SK-N-SH (cell line): ENCODE measurements around the gene MPV17L2. TPM values are rescaled to one million over a fixed set of nuclear protein-coding genes. Genes with fewer than 3 reads are reported as not detected.

Source experiments
- CTCF ChIA-PET: fragments of 300-600, 350-600 bp; formaldehyde crosslinking; extraction: SDS; loops from one replicate; lab custom pipeline; 2021; lab: Yijun Ruan, JAX
- POLR2A ChIA-PET: fragments of 350-600 bp; sonication (Branson Sonifier 250); formaldehyde crosslinking; extraction: SDS; loops from one replicate; lab custom pipeline; 2020; ENCODE audit warnings: antibody characterized with exemption, inconsistent platforms; lab: Yijun Ruan, JAX
- DNase-seq: peaks from one replicate; pipeline ENCODE4 v3.0.0; 2012
- H2AFZ ChIP-seq: fragments of 200-600 bp; sonication (generic); 2 replicates; pipeline ENCODE4 v1.8.1; 2016; ENCODE audit warnings: antibody characterized with exemption, mild to moderate bottlenecking, low read depth
- H3F3A ChIP-seq: fragments of 200-600 bp; sonication (generic); replicated peaks from 2 replicates; pipeline ENCODE3; 2016; ENCODE audit warnings: antibody characterized with exemption, mild to moderate bottlenecking; ENCODE audit not compliant: insufficient read depth
- H3K27ac ChIP-seq, 2 experiments: fragments of 200-500 bp in 1 of 2; fragments of 200-600 bp in 1 of 2; sonication (Bioruptor generic) in 1 of 2; sonication (generic), shearing (Covaris generic) in 1 of 2; 2 replicates each; pipeline versions ENCODE4 v1.5.1 to v1.6.1; 2014 to 2016; ENCODE audit warnings: low read depth in 2 of 2, inconsistent platforms in 1 of 2, low read length in 1 of 2, mild to moderate bottlenecking in 1 of 2, mixed read lengths in 1 of 2
- H3K27me3 ChIP-seq: fragments of 200-600 bp; sonication (generic), shearing (Covaris generic); 2 replicates; pipeline ENCODE4 v1.6.1; 2016; ENCODE audit warnings: mixed run types; ENCODE audit not compliant: insufficient read depth
- H3K36me3 ChIP-seq, 2 experiments: fragments of 200-500 bp in 1 of 2; fragments of 200-600 bp in 1 of 2; sonication (Bioruptor generic) in 1 of 2; sonication (generic) in 1 of 2; replicated peaks in 1 of 2; 2 replicates each; pipeline versions ENCODE3 to v1.5.1; 2014 to 2016; ENCODE audit warnings: low read length in 1 of 2, mild to moderate bottlenecking in 1 of 2; ENCODE audit not compliant: insufficient read depth in 2 of 2, control insufficient read depth in 1 of 2
- H3K4me1 ChIP-seq, 2 experiments: fragments of 200-500 bp in 1 of 2; fragments of 200-600 bp in 1 of 2; sonication (Bioruptor generic) in 1 of 2; sonication (generic), shearing (Covaris generic) in 1 of 2; 2 replicates each; pipeline versions ENCODE4 v1.5.1 to v1.6.1; 2014 to 2016; ENCODE audit warnings: low read depth in 1 of 2, low read length in 1 of 2, mixed run types in 1 of 2; ENCODE audit not compliant: insufficient read depth in 2 of 2, control insufficient read depth in 1 of 2
- H3K4me2 ChIP-seq: fragments of 200-600 bp; sonication (generic), shearing (Covaris generic); 2 replicates; pipeline ENCODE4 v1.6.1; 2017; ENCODE audit warnings: mixed run types
- H3K4me3 ChIP-seq, 2 experiments: fragments of 200-500 bp in 1 of 2; fragments of 200-600 bp in 1 of 2; sonication (Bioruptor generic) in 1 of 2; sonication (generic), shearing (Covaris generic) in 1 of 2; 2 replicates each; pipeline versions ENCODE4 v1.5.1 to v1.8.1; 2014 to 2016; ENCODE audit warnings: low read depth in 2 of 2, inconsistent platforms in 1 of 2, low read length in 1 of 2, mild to moderate bottlenecking in 1 of 2, mixed read lengths in 1 of 2, moderate library complexity in 1 of 2
- H3K79me2 ChIP-seq: fragments of 200-600 bp; sonication (generic); 2 replicates; pipeline ENCODE4 v1.8.1; 2017; ENCODE audit warnings: mild to moderate bottlenecking; ENCODE audit not compliant: insufficient read depth
- H3K9ac ChIP-seq: fragments of 200-600 bp; sonication (generic); 2 replicates; pipeline ENCODE4 v1.6.1; 2017; ENCODE audit warnings: mixed run types
- H3K9me2 ChIP-seq: fragments of 200-600 bp; sonication (generic); 2 replicates; pipeline ENCODE4 v1.6.1; 2017; ENCODE audit warnings: mixed run types
- H3K9me3 ChIP-seq: fragments of 200-600 bp; sonication (generic); 2 replicates; pipeline ENCODE4 v1.6.1; 2017; ENCODE audit warnings: mixed run types, mild to moderate bottlenecking, moderate library complexity
- H4K20me1 ChIP-seq: fragments of 200-600 bp; sonication (generic); 2 replicates; pipeline ENCODE4 v1.6.1; 2017; ENCODE audit warnings: mild to moderate bottlenecking, mixed run types; ENCODE audit not compliant: insufficient read depth
- CHD2 ChIP-seq: fragments of 150-350 bp; IDR thresholded peaks from 2 replicates; pipeline ENCODE4 v1.6.1; 2018; ENCODE audit warnings: low read length; ENCODE audit not compliant: partially characterized antibody
- CTCF ChIP-seq: fragments of 200-600 bp; sonication (generic); IDR thresholded peaks from 2 replicates; pipeline ENCODE4 v1.6.1; 2017; ENCODE audit warnings: antibody characterized with exemption, mild to moderate bottlenecking, moderate library complexity
- ELF1 ChIP-seq: IDR thresholded peaks from 2 replicates; pipeline ENCODE4 v1.4.0; 2012
- EP300 ChIP-seq, 2 experiments: IDR thresholded peaks; 2 replicates each; pipeline versions ENCODE4 v1.4.0 to v1.6.1; 2012; ENCODE audit warnings: borderline replicate concordance in 1 of 2, low read depth in 1 of 2, low read length in 1 of 2
- GABPA ChIP-seq: IDR thresholded peaks from 2 replicates; pipeline ENCODE4 v1.4.0; 2012; ENCODE audit warnings: low read depth, mild to moderate bottlenecking
- JUND ChIP-seq: IDR thresholded peaks from 2 replicates; pipeline ENCODE4 v1.4.0; 2012
- MAX ChIP-seq: IDR thresholded peaks from 2 replicates; pipeline ENCODE4 v1.4.0; 2012; ENCODE audit warnings: low read depth
- NFIC ChIP-seq: IDR thresholded peaks from 2 replicates; pipeline ENCODE4 v1.4.0; 2012; ENCODE audit warnings: borderline replicate concordance
- POLR2AphosphoS5 ChIP-seq: IDR thresholded peaks from 2 replicates; pipeline ENCODE4 v1.6.1; 2012; ENCODE audit warnings: low read depth, low read length
- RAD21 ChIP-seq: IDR thresholded peaks from 2 replicates; pipeline ENCODE4 v1.6.1; 2012; ENCODE audit warnings: mild to moderate bottlenecking, low read length
- RFX5 ChIP-seq: IDR thresholded peaks from 2 replicates; pipeline ENCODE4 v1.6.1; 2012; ENCODE audit warnings: mild to moderate bottlenecking, improper control_type of control experiment, low read length
- RXRA ChIP-seq: IDR thresholded peaks from 2 replicates; pipeline ENCODE4 v1.4.0; 2012; ENCODE audit warnings: low read depth, mild to moderate bottlenecking, borderline replicate concordance
- SIN3A ChIP-seq: IDR thresholded peaks from 2 replicates; pipeline ENCODE4 v1.6.1; 2012; ENCODE audit warnings: low read depth, mild to moderate bottlenecking, low read length, moderate library complexity, borderline replicate concordance
- SMC3 ChIP-seq: IDR thresholded peaks from 2 replicates; pipeline ENCODE4 v1.6.1; 2012; ENCODE audit warnings: low read depth, low read length, improper control_type of control experiment
- TCF12 ChIP-seq: IDR thresholded peaks from 2 replicates; pipeline ENCODE4 v1.4.0; 2012
- YY1 ChIP-seq: IDR thresholded peaks from 2 replicates; pipeline ENCODE4 v1.4.0; 2012; ENCODE audit warnings: low read depth, mild to moderate bottlenecking
- WGBS: methylation state at CpG from one replicate; pipeline ENCODE4 v1.1.6; 2017; ENCODE audit warnings: low lambda C conversion rate; 5-methylcytosine and 5-hydroxymethylcytosine counted together
- polyA plus RNA-seq, 3 experiments: library from polyadenylated mRNA; depleted of rRNA; stranded (reverse); fragments of >200 nt; gene quantifications; 2 replicates each; pipeline ENCODE4 v1.2.3, GENCODE V29; 2012
- TF ChIP-seq, protein P1 (sequence below): IDR thresholded peaks from 2 replicates; pipeline ENCODE4 v1.4.0; 2012; ENCODE audit warnings: low read depth, borderline replicate concordance
- TF ChIP-seq, protein P2 (sequence below): fragments of 150-350 bp; IDR thresholded peaks from 2 replicates; pipeline ENCODE4 v1.6.1; 2017; ENCODE audit warnings: antibody characterized with exemption, low read length, low read depth, borderline replicate concordance
- TF ChIP-seq, protein P3 (sequence below): IDR thresholded peaks from 2 replicates; pipeline ENCODE4 v1.6.1; 2012; ENCODE audit warnings: mild to moderate bottlenecking, low read depth, low read length, moderate library complexity

Gene MPV17L2
- polyA plus RNA-seq, 1 of the 3 experiments (the other 2 are of a cell fraction): 17.5 TPM

DNA sequence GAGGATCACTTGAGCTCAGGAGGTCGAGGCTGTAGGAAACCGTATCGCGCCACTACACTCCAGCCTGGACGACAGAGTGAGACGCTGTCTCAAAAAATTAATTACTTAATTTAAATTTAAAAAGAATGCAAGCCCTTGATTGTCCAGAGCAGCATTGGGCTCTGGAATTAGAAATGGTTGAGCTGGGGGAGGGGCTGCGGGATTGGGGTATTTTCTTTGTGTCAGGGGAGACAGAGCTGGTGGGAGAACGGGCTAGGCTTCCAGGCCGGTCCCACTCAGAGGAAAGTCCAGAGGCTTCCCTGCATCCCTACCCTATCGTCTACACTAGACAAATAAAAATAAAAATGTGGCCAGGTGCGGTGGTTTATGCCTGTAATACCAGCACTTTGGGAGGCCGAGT lies 13.0 kb downstream of the MPV17L2 start:
- no peak for TF ChIP-seq YY1
- no peak overlapping the region; a peak in 1 of 4 replicates for H3K4me3 ChIP-seq
- ChIA-PET POLR2A (interaction anchor here (1.1 kb wide), 1 partner anchor 75 kb away, joined by 3 read pairs; the partner anchor contains the start of gene JUND), CTCF (interaction anchor here (0.7 to 20.7 kb wide), 9 partner anchors 14 to 205 kb away, joined by 3 to 505 read pairs (median 9); a partner anchor contains a TSS)
- 96% methylated on average over 12 of the region's 12 CpGs for WGBS
- H4K20me1 ChIP-seq: no peaks in the 10 kb centered on the region
- H3F3A ChIP-seq: no peaks in the 10 kb centered on the region
- H2AFZ ChIP-seq: no peak overlapping the region
- no peak overlapping the region for H3K4me2 ChIP-seq
- H3K79me2 ChIP-seq: no peaks in the 10 kb centered on the region
- no peaks in the 10 kb centered on the region for H3K27me3 ChIP-seq
- peaks cover 4 to 20% of the 10 kb centered on the region in 2 experiments; a peak in 2 of 4 replicates for H3K4me1 ChIP-seq
- H3K9me2 ChIP-seq: no peaks in the 10 kb centered on the region
- no peak overlapping the region for H3K9ac ChIP-seq
- H3K27ac ChIP-seq: no peak overlapping the region
- peaks cover 0 to 2% of the 10 kb centered on the region in 2 experiments for H3K36me3 ChIP-seq
- no peak for DNase-seq
- H3K9me3 ChIP-seq: no peaks in the 10 kb centered on the region

DNA sequence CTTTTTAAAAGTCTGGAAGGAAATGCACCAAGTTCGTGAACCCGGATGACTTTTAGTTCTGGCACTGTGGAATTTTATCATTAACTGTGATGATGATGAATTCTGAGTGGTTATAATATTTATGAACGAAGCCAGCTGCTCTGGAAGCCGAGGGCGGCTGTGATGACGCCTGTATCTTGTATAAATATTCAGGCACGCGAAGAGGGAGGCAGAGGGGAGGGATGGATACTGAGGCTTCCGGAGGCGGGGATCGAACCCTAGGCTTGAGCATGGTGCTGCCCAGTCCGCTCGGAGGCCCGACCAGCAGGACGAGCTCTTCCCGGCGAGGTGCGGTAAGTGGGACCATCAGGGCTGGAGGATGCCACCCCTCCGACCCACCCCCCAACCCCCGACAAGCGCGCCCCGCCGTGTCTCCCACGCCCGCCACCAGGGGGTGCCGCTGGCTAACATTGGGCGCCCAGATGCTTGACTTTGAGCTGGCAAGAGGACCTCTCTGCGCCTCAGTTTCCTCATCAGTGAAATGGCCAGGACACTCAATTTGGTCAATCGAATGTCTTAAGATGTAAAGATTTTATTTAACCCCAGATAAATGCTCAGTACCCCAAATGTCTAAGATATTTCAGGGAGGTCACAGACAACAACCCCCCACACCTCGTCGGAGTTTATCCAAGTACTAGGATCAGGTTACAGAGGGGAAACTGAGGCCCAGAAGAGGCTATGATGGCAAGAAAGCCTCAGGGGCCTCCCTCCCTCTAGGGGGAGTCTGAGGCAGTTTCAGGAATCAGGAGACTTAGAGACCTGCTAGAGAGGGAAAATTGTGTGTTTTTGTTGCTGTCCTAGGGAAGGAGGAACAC lies 15.3 kb downstream of the MPV17L2 start:
- peak; percentile 88 for DNase-seq
- TF ChIP-seq RAD21: peak; percentile 71
- TF ChIP-seq ELF1: no peak
- TF ChIP-seq RFX5: no peak
- peak; percentile 65 for TF ChIP-seq SMC3
- TF ChIP-seq CHD2: no peak
- TF ChIP-seq SIN3A: no peak
- TF ChIP-seq, protein P1, sequence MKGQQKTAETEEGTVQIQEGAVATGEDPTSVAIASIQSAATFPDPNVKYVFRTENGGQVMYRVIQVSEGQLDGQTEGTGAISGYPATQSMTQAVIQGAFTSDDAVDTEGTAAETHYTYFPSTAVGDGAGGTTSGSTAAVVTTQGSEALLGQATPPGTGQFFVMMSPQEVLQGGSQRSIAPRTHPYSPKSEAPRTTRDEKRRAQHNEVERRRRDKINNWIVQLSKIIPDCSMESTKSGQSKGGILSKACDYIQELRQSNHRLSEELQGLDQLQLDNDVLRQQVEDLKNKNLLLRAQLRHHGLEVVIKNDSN: no peak
- no peak for TF ChIP-seq EP300 (IDR thresholded peaks at IDR 0.05; ENCODE audit: borderline replicate concordance in 1 of 2, low read depth in 1 of 2, low read length in 1 of 2)
- TF ChIP-seq TCF12: no peak
- TF ChIP-seq MAX: no peak
- no peak for TF ChIP-seq JUND
- no peak; the same call in 1 of the 2 replicates for TF ChIP-seq RXRA
- peak; percentile 67 for TF ChIP-seq CTCF
- TF ChIP-seq NFIC: no peak
- TF ChIP-seq POLR2AphosphoS5: no peak
- TF ChIP-seq, protein P2, sequence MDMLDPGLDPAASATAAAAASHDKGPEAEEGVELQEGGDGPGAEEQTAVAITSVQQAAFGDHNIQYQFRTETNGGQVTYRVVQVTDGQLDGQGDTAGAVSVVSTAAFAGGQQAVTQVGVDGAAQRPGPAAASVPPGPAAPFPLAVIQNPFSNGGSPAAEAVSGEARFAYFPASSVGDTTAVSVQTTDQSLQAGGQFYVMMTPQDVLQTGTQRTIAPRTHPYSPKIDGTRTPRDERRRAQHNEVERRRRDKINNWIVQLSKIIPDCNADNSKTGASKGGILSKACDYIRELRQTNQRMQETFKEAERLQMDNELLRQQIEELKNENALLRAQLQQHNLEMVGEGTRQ: no peak
- TF ChIP-seq GABPA: no peak
- TF ChIP-seq YY1: no peak
- TF ChIP-seq, protein P3, sequence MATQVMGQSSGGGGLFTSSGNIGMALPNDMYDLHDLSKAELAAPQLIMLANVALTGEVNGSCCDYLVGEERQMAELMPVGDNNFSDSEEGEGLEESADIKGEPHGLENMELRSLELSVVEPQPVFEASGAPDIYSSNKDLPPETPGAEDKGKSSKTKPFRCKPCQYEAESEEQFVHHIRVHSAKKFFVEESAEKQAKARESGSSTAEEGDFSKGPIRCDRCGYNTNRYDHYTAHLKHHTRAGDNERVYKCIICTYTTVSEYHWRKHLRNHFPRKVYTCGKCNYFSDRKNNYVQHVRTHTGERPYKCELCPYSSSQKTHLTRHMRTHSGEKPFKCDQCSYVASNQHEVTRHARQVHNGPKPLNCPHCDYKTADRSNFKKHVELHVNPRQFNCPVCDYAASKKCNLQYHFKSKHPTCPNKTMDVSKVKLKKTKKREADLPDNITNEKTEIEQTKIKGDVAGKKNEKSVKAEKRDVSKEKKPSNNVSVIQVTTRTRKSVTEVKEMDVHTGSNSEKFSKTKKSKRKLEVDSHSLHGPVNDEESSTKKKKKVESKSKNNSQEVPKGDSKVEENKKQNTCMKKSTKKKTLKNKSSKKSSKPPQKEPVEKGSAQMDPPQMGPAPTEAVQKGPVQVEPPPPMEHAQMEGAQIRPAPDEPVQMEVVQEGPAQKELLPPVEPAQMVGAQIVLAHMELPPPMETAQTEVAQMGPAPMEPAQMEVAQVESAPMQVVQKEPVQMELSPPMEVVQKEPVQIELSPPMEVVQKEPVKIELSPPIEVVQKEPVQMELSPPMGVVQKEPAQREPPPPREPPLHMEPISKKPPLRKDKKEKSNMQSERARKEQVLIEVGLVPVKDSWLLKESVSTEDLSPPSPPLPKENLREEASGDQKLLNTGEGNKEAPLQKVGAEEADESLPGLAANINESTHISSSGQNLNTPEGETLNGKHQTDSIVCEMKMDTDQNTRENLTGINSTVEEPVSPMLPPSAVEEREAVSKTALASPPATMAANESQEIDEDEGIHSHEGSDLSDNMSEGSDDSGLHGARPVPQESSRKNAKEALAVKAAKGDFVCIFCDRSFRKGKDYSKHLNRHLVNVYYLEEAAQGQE: no peak

More for the DNA sequence above, 15.3 kb downstream of the MPV17L2 start:
- Histone ChIP-seq H3K4me2 (no peak overlapping the region), H3K4me1 (peaks cover 4 to 9% of the 10 kb centered on the region in 2 experiments; a peak in 2 of 4 replicates), H2AFZ (no peak overlapping the region), H3F3A (no peaks in the 10 kb centered on the region), H3K27me3 (no peaks in the 10 kb centered on the region), H3K9me2 (no peaks in the 10 kb centered on the region), H3K9me3 (no peaks in the 10 kb centered on the region), H3K79me2 (no peaks in the 10 kb centered on the region), H3K27ac (no peak overlapping the region), H4K20me1 (no peaks in the 10 kb centered on the region), H3K36me3 (no peaks in the 10 kb centered on the region), H3K9ac (no peak overlapping the region), H3K4me3 (peak overlapping the region in 1 of 2 experiments; percentile 26; a peak in 1 of 4 replicates)
- WGBS: 22% methylated on average over 20 of the region's 32 CpGs
- ChIA-PET POLR2A (interaction anchor here (0.7 to 1.2 kb wide), 2 partner anchors 44 to 805 kb away, joined by 3 to 7 read pairs; no protein-coding TSS in a partner anchor), CTCF (interaction anchor here (0.5 to 20.7 kb wide), 21 partner anchors 8 to 206 kb away, joined by 3 to 505 read pairs (median 4); partner anchors contain the start of genes MPV17L2 and PDE4C)
